Endothelial cell of umbilical vein (primary cell): Measurements from ENCODE around the gene FMO1. TPM values are rescaled to one million over a fixed set of nuclear protein-coding genes. Genes with fewer than 3 reads are reported as not detected.

Experiments
- BruUV-seq: library from RNA; stranded (reverse); fragments of 400-500 nt; replicated peaks from 2 replicates; lab custom pipeline; 2021; lab: Mats Ljungman, UMichigan
- CTCF ChIA-PET: fragments of 300-600, 350-600 bp; sonication (Branson Sonifier 250); formaldehyde crosslinking; loops from one replicate; lab custom pipeline; 2021; ENCODE audit warnings: antibody characterized with exemption, inconsistent platforms; lab: Charles Lee
- POLR2A ChIA-PET: fragments of 300-600, 350-600 bp; sonication (Branson Sonifier 250); formaldehyde crosslinking; loops from one replicate; lab custom pipeline; 2021; ENCODE audit warnings: antibody characterized with exemption, inconsistent platforms; lab: Charles Lee
- DNase-seq: peaks from one replicate; pipeline ENCODE4 v3.0.0-alpha.2; 2011; ENCODE audit warnings: low read depth, low spot score
- FAIRE-seq: peaks from 2 replicates; lab custom pipeline; 2011; peaks lifted over from hg19 to GRCh38; lab: Jason Lieb, UNC
- H2AFZ ChIP-seq: 2 replicates; pipeline ENCODE4 v1.6.0; 2012; ENCODE audit warnings: low read depth, low read length, control low read depth, inconsistent platforms
- H3K27ac ChIP-seq: 2 replicates; pipeline ENCODE4 v1.5.1; 2011; ENCODE audit warnings: low read depth, mild to moderate bottlenecking, control low read depth, low read length, moderate library complexity; ENCODE audit not compliant: insufficient read depth
- H3K27me3 ChIP-seq, 2 experiments: 2 replicates each; pipeline versions ENCODE4 v1.6.0 to v1.6.1; 2011; ENCODE audit warnings: low read length in 2 of 2, mixed read lengths in 1 of 2; ENCODE audit not compliant: control insufficient read depth in 2 of 2, insufficient read depth in 2 of 2
- H3K36me3 ChIP-seq, 2 experiments: 2 replicates in 1 of 2; 3 replicates in 1 of 2; pipeline ENCODE4 v1.5.1; 2011; ENCODE audit warnings: low read length in 2 of 2, mild to moderate bottlenecking in 1 of 2, moderate library complexity in 1 of 2; ENCODE audit not compliant: control insufficient read depth in 2 of 2, insufficient read depth in 2 of 2; ENCODE audit errors: extremely low read depth in 1 of 2
- H3K4me1 ChIP-seq: 3 replicates; pipeline ENCODE4 v1.5.1; 2011; ENCODE audit warnings: mild to moderate bottlenecking, low read length; ENCODE audit not compliant: control insufficient read depth, insufficient read depth; ENCODE audit errors: extremely low read depth
- H3K4me2 ChIP-seq: 2 replicates; pipeline ENCODE4 v1.6.1; 2011; ENCODE audit warnings: low read length, control low read depth, mixed read lengths; ENCODE audit not compliant: insufficient read depth
- H3K4me3 ChIP-seq, 3 experiments: fragments of 200-600 bp in 1 of 3; sonication (generic), shearing (Covaris generic) in 1 of 3; replicated peaks in 1 of 3; 2 replicates each; pipeline ENCODE4 v1.5.1; 2011 to 2016; ENCODE audit warnings: control low read depth in 3 of 3, low read length in 3 of 3, mild to moderate bottlenecking in 2 of 3, inconsistent platforms in 1 of 3, low read depth in 1 of 3, moderate library complexity in 1 of 3; ENCODE audit not compliant: insufficient read depth in 1 of 3
- H3K79me2 ChIP-seq: 2 replicates; pipeline ENCODE4 v1.6.0; 2012; ENCODE audit warnings: low read length, inconsistent platforms; ENCODE audit not compliant: control insufficient read depth, insufficient read depth
- H3K9ac ChIP-seq: replicated peaks from 2 replicates; pipeline ENCODE3; 2011; ENCODE audit warnings: low read length, control low read depth; ENCODE audit not compliant: insufficient read depth; ENCODE audit errors: extremely low read depth
- H3K9me1 ChIP-seq: replicated peaks from 3 replicates; pipeline ENCODE4 v1.6.0; 2011; ENCODE audit warnings: mild to moderate bottlenecking, low read length; ENCODE audit not compliant: control insufficient read depth, insufficient read depth; ENCODE audit errors: extremely low read depth
- H3K9me3 ChIP-seq: replicated peaks from 2 replicates; pipeline ENCODE4 v1.5.1; 2012; ENCODE audit warnings: low read length, inconsistent platforms; ENCODE audit not compliant: control insufficient read depth, insufficient read depth
- H4K20me1 ChIP-seq: replicated peaks from 2 replicates; pipeline ENCODE3; 2011; ENCODE audit warnings: mild to moderate bottlenecking, low read length; ENCODE audit not compliant: control insufficient read depth, insufficient read depth; ENCODE audit errors: extremely low read depth
- FOS ChIP-seq: IDR thresholded peaks from 2 replicates; pipeline ENCODE4 v1.6.1; 2011; ENCODE audit warnings: mild to moderate bottlenecking, low read length, moderate library complexity, borderline replicate concordance; ENCODE audit not compliant: insufficient read depth
- JUN ChIP-seq: IDR thresholded peaks from 2 replicates; pipeline ENCODE4 v1.6.1; 2011; ENCODE audit warnings: borderline replicate concordance, low read depth; ENCODE audit not compliant: insufficient read length, insufficient read depth
- POLR2A ChIP-seq: IDR thresholded peaks from 2 replicates; pipeline ENCODE4 v1.6.1; 2012; ENCODE audit warnings: low read depth, mild to moderate bottlenecking, control low read depth, low read length
- POLR2AphosphoS5 ChIP-seq: IDR thresholded peaks from 2 replicates; pipeline ENCODE4 v1.6.1; 2012; ENCODE audit warnings: low read depth, mild to moderate bottlenecking, control low read depth, low read length, moderate library complexity; ENCODE audit not compliant: insufficient read depth
- dilution Hi-C: fragments of 300-500 bp; cut with MboI; formaldehyde crosslinking; loops from one replicate; pipeline ENCODE4 v1.15.0; 2019; ENCODE audit warnings: low sequenced_read_pairs; ENCODE audit not compliant: extremely low pct_ligation_motif_present
- intact Hi-C: fragments of 100-400 bp; cut with micrococcal nuclease; formaldehyde crosslinking; loops from one replicate; pipeline ENCODE4 v1.10.0; 2022
- polyA plus RNA-seq, 4 experiments: library from polyadenylated mRNA; depleted of rRNA in 3 of 4; stranded (reverse) in 3 of 4; unstranded in 1 of 4; fragments of >200 nt; gene quantifications; 2 replicates each; pipeline versions ENCODE4 v1.2.1 to v1.2.3, GENCODE V29; 2011 to 2012; ENCODE audit warnings: missing spikeins in 1 of 4
- total RNA-seq: library from RNA; stranded (reverse); gene quantifications from 2 replicates; pipeline ENCODE4 v1.2.3, GENCODE V29; 2021
- TF ChIP-seq, protein P1 (sequence below), 2 donors: IDR thresholded peaks; 1 replicate in 1 of 2; 2 replicates in 1 of 2; pipeline ENCODE4 v1.5.1; 2011; ENCODE audit warnings: low read length in 2 of 2, mild to moderate bottlenecking in 2 of 2, moderate library complexity in 2 of 2, control low read depth in 1 of 2, inconsistent platforms in 1 of 2, low read depth in 1 of 2; ENCODE audit not compliant: insufficient read depth in 1 of 2; ENCODE audit errors: extremely low read depth in 1 of 2
- TF ChIP-seq, protein P2 (sequence below): IDR thresholded peaks from 2 replicates; pipeline ENCODE4 v1.6.1; 2011; ENCODE audit not compliant: insufficient read depth, insufficient read length

Gene FMO1
- total and polyA plus RNA-seq, 2 donors (not counting 3 experiments of a cell fraction or from before 2014, with no cell fraction given) = not detected

DNA sequence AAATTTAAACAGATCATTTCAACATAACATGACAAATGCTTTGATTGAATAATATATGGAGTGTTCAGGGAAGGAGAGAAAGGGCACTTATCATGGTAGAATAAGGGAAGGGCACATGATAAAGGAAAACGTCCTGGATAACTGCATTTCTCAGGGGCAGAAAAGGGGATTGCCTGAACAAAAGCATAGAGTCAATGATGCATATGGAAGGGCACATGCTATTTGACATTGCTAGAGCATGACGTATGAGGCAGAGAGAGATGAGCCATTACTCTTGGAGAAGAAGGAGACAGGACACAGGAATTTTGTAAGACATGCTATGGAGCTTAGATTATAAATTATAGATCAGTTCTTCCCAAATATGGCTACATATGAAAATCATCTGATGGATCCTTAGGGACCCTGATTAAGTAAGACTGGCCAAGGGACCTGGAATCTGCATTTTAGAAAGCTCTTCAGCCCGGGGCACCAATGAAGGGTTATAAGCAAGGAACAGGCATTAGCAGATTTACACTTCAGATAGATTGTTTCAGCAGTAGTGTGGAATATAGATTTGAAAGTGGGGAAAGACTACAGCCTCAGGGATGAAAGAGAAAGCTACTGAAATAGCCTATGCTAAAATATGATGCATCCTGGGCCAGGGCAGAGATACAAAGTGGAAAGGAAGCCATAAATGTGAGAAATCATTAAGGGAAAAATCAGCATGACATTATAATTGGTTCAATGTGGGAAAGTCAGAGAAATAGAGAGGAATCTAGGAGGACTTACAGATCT is 41.9 kb upstream of the FMO1 start:
- no peak overlapping the region for H3K4me3 ChIP-seq
- H3K27ac ChIP-seq = no peak overlapping the region
- no peak overlapping the region for H3K4me2 ChIP-seq
- no peak overlapping the region for H3K9ac ChIP-seq
- ChIA-PET POLR2A (no interaction called here), CTCF (interaction anchor here (1.4 to 1.6 kb wide), 2 partner anchors 17 to 39 kb away, joined by 4 read pairs; no protein-coding TSS in a partner anchor)
- no peaks in the 10 kb centered on the region for H3K27me3 ChIP-seq
- DNase-seq (no peak), FAIRE-seq (no peak)
- dilution Hi-C loops = no loop called here
- no peaks in the 10 kb centered on the region for H3K9me3 ChIP-seq
- H3K4me1 ChIP-seq = no peaks in the 10 kb centered on the region
- no peaks in the 10 kb centered on the region for H3K36me3 ChIP-seq
- TF ChIP-seq, protein P1, sequence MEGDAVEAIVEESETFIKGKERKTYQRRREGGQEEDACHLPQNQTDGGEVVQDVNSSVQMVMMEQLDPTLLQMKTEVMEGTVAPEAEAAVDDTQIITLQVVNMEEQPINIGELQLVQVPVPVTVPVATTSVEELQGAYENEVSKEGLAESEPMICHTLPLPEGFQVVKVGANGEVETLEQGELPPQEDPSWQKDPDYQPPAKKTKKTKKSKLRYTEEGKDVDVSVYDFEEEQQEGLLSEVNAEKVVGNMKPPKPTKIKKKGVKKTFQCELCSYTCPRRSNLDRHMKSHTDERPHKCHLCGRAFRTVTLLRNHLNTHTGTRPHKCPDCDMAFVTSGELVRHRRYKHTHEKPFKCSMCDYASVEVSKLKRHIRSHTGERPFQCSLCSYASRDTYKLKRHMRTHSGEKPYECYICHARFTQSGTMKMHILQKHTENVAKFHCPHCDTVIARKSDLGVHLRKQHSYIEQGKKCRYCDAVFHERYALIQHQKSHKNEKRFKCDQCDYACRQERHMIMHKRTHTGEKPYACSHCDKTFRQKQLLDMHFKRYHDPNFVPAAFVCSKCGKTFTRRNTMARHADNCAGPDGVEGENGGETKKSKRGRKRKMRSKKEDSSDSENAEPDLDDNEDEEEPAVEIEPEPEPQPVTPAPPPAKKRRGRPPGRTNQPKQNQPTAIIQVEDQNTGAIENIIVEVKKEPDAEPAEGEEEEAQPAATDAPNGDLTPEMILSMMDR (IDR thresholded peaks at IDR 0.05; ENCODE audit: extremely low read depth in 1 of 2, insufficient read depth in 1 of 2, low read depth in 1 of 2, low read length in 2 of 2) = no peak
- TF ChIP-seq JUN (no peak), POLR2A (no peak), FOS (no peak), POLR2AphosphoS5 (no peak)
- TF ChIP-seq, protein P2, sequence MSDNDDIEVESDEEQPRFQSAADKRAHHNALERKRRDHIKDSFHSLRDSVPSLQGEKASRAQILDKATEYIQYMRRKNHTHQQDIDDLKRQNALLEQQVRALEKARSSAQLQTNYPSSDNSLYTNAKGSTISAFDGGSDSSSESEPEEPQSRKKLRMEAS = no peak
- BruUV-seq = no TSS peak
- H3K79me2 ChIP-seq = no peaks in the 10 kb centered on the region
- H2AFZ ChIP-seq = no peak overlapping the region
- H4K20me1 ChIP-seq = no peaks in the 10 kb centered on the region
- no peaks in the 10 kb centered on the region for H3K9me1 ChIP-seq
- intact Hi-C loops = no loop called here
